GM12875 (cell line): ENCODE results near the gene RAD23B.

Experiments
- H3K4me3 ChIP-seq: one replicate; pipeline ENCODE4 v1.5.1; 2011; ENCODE audit warnings: low read depth, low read length, control low read depth
- TF ChIP-seq, protein P1 (sequence below): IDR thresholded peaks from 2 replicates; pipeline ENCODE4 v1.5.1; 2011; ENCODE audit warnings: low read depth, mild to moderate bottlenecking, control low read depth, inconsistent platforms, low read length, moderate library complexity, borderline replicate concordance; ENCODE audit not compliant: insufficient read depth

Gene RAD23B

DNA sequence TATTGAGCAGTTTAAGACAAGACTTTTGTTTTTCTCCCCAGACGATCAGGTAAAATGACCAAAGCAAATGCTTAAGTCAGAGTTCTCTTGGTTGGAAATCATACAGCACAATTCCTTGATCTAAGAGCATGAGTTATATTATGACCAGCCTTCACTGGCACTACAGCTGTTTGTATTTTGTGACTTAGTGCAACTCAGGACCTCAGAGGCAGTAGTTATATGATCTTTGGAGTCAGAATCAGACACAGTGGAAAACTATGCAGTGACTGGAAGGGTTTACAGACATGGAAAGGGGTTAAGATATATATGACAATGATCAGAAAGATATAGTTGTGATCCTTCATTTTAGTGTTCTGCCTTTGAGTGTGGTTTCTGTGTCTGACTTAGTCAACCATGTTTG is 24.3 kb downstream of the RAD23B start:
- TF ChIP-seq, protein P1, sequence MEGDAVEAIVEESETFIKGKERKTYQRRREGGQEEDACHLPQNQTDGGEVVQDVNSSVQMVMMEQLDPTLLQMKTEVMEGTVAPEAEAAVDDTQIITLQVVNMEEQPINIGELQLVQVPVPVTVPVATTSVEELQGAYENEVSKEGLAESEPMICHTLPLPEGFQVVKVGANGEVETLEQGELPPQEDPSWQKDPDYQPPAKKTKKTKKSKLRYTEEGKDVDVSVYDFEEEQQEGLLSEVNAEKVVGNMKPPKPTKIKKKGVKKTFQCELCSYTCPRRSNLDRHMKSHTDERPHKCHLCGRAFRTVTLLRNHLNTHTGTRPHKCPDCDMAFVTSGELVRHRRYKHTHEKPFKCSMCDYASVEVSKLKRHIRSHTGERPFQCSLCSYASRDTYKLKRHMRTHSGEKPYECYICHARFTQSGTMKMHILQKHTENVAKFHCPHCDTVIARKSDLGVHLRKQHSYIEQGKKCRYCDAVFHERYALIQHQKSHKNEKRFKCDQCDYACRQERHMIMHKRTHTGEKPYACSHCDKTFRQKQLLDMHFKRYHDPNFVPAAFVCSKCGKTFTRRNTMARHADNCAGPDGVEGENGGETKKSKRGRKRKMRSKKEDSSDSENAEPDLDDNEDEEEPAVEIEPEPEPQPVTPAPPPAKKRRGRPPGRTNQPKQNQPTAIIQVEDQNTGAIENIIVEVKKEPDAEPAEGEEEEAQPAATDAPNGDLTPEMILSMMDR: no peak
- no peak overlapping the region for H3K4me3 ChIP-seq

DNA sequence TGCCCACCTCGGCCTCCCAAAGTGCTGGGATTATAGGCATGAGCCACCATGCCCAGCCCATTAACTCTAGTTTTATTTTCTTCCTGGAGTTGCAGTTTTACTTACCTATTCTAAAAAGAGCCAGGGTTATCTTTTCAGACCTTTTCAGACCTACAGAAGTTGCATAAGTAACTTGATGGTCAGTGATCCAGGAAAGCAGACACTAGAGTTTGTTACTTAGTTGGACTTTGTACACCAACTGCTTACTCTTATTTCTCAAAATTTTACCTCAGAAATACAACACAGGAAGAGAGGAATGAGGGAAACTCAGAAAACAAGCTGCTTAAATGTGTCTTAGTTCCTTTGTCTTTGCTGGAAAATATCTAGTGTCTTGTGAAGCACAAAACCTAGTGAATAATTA is 25.4 kb downstream of the RAD23B start:
- no peak overlapping the region for H3K4me3 ChIP-seq
- TF ChIP-seq, protein P1: no peak

DNA sequence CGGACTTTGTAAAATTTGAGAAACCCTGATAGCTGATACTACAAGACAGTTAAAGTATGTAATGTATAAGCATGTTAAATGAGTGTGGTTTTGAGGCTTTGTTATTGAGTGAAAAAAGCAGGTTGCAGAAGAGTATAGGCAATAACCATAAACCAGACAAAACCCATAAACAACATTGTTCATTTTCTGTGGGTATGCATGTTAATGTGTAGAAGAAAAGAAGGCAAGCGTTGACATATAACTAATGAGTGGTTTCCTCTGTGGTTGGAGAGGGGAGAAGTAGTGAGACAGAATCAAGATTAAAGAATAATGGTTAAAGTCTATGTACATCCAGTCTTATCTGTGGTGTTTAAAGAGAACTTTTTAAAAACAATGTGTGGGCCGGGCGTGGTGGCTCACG is 26.2 kb downstream of the RAD23B start:
- H3K4me3 ChIP-seq: no peak overlapping the region
- TF ChIP-seq, protein P1: no peak

DNA sequence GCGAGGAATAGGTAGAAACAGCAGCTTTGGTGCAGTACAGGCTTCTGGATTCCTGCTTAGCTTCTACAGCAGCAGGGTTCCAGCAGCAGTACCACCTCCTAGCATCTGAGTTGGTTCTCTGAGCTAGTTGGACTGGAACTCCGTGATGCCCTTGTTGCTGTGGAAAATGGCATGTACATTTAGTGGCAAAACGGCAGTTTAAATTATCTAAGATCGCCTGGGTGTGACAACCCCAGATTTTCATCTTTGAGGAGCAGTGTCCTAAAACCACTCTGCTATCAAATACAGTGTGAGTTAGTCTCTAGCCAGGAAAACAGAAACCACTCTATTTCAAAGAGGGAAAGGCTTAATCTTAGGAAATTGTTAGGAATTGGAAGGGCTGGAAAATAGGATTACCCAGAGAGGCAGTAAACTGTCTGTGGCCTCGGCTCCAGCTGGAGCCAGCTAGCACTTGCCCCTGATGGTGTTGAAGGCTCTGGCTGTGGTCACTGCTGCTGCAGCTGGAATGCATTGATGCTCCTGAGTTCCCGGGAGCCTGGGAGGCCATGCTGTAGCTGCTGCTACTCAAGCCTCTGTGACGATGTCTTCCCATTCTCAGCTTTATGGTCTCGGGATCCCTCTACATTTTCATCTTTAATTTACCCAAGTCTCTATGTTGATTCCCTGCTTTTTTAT is 29.4 kb downstream of the RAD23B start:
- TF ChIP-seq, protein P1: no peak
- H3K4me3 ChIP-seq: no peak overlapping the region

DNA sequence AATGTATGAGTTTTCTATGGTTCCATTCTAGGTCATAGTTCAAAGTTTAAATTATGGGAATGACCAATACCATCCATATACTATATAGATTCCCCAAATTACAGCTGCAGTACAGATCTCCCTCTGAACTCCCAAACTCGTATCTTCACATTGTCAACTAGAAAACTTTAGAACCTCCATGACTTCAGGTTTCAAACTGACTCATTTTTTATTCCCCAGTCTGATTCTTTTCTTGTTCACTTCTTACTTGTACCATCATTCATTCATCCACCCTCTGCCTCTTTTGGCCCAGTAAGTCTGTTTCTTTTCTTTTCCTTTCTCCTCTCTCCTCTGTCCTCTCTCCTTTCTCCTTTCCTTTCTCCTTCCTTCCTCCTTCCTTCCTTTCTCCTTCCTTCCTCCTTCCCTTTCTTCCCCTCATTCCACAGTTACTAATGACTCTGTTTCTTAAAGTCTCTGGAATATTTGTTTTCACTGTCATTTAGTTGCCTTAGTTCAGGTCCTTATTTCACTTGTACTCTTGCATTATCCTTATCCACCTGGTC is 30.5 kb downstream of the RAD23B start:
- TF ChIP-seq, protein P1: no peak
- no peak overlapping the region for H3K4me3 ChIP-seq

DNA sequence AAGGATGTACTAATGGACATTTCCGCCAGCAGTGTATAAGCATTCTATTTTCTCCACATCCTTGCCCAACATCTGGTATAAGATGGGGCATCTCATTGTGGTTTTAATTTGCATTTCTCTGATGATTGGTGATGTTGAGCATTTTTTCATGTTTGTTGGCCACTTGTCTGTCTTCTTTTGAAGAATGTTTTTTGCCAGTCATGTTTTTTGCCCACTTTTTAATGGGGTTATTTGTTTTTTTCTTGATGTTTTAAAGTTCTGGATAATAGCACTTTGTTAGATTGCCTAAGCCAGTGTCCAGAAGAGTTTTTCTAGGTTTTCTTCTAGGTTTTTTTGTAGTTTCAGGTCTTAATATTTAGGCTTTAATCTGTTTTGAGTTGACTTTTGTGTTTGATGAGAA is 31.7 kb downstream of the RAD23B start:
- TF ChIP-seq, protein P1: no peak
- H3K4me3 ChIP-seq: no peak overlapping the region
